ENCODE results near the gene GPRIN1. TPM values are rescaled to one million over a fixed set of nuclear protein-coding genes. Genes with fewer than 3 reads are reported as not detected.
A peak's percentile ranks its signal among the peaks of the same experiment; 100 is the strongest.

The GPRIN1 gene
- total RNA-seq, 2 donors from 2014 or later: 0.14 to 6.6 TPM

DNA sequence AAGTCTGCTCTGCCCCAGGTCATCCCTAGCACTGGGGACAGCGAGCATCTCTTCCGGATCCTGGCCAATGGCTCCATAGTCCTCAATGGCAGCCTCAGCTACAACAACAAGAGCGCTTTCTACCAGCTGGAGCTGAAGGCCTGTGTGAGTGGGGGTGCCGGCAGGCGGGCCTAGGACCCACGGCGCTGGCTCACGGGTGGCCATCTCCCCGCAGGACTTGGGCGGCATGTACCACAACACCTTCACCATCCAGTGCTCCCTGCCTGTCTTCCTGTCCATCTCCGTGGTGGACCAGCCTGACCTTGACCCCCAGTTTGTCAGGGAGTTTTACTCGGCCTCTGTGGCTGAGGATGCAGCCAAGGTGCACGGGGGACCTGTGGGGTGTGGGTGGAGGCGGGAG is 34.9 kb downstream of the GPRIN1 start:
- H3K27ac ChIP-seq: no peak overlapping the region
- no peak for TF ChIP-seq POLR2A (IDR thresholded peaks at IDR 0.05)
- no peaks in the 10 kb centered on the region for H3K36me3 ChIP-seq
- intact Hi-C loops (cut with DNase I): loop anchor here (10.0 kb wide), 1 partner anchor 160 kb away; the partner anchor contains the start of gene CLTB
- DNase-seq (ENCODE audit: low spot score): no peak
- H3K9me3 ChIP-seq: no peaks in the 10 kb centered on the region
- 88% methylated on average over 12 of the region's 14 CpGs for WGBS
- H3K4me1 ChIP-seq (replicated peaks): no peaks in the 10 kb centered on the region
- no peak overlapping the region for H3K4me3 ChIP-seq
- H3K27me3 ChIP-seq (replicated peaks; ENCODE audit: insufficient read depth): no peaks in the 10 kb centered on the region

DNA sequence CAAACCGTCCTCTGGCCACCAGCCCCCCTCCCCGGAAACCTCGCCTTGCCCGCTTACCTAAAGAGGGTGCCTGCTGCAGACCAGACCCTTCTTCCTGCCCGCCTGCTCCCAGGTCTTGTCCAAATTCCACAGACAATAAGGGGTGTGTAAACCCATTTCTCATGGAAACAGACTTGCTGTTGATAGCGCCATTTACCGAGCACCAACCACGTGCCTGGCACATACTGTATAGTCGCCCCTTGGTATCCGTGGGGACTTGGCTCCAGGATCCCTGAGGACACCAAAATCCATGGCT is 35.7 kb downstream of the GPRIN1 start:
- Histone ChIP-seq H3K36me3 (no peaks in the 10 kb centered on the region), H3K27me3 (replicated peaks; ENCODE audit: insufficient read depth) (no peaks in the 10 kb centered on the region), H3K4me3 (no peak overlapping the region), H3K27ac (no peak overlapping the region), H3K4me1 (replicated peaks) (no peaks in the 10 kb centered on the region), H3K9me3 (no peaks in the 10 kb centered on the region)
- no peak for DNase-seq (ENCODE audit: low spot score)
- TF ChIP-seq POLR2A (IDR thresholded peaks at IDR 0.05) (no peak), POLR2AphosphoS5 (IDR thresholded peaks at IDR 0.05) (no peak)
- TF ChIP-seq, protein P1, sequence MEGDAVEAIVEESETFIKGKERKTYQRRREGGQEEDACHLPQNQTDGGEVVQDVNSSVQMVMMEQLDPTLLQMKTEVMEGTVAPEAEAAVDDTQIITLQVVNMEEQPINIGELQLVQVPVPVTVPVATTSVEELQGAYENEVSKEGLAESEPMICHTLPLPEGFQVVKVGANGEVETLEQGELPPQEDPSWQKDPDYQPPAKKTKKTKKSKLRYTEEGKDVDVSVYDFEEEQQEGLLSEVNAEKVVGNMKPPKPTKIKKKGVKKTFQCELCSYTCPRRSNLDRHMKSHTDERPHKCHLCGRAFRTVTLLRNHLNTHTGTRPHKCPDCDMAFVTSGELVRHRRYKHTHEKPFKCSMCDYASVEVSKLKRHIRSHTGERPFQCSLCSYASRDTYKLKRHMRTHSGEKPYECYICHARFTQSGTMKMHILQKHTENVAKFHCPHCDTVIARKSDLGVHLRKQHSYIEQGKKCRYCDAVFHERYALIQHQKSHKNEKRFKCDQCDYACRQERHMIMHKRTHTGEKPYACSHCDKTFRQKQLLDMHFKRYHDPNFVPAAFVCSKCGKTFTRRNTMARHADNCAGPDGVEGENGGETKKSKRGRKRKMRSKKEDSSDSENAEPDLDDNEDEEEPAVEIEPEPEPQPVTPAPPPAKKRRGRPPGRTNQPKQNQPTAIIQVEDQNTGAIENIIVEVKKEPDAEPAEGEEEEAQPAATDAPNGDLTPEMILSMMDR (IDR thresholded peaks at IDR 0.05): no peak
- WGBS: 44% methylated on average over 10 of the region's 10 CpGs
- intact Hi-C loops (cut with DNase I): loop anchor here (10.0 kb wide), 1 partner anchor 159 kb away; the partner anchor contains the start of gene CLTB

DNA sequence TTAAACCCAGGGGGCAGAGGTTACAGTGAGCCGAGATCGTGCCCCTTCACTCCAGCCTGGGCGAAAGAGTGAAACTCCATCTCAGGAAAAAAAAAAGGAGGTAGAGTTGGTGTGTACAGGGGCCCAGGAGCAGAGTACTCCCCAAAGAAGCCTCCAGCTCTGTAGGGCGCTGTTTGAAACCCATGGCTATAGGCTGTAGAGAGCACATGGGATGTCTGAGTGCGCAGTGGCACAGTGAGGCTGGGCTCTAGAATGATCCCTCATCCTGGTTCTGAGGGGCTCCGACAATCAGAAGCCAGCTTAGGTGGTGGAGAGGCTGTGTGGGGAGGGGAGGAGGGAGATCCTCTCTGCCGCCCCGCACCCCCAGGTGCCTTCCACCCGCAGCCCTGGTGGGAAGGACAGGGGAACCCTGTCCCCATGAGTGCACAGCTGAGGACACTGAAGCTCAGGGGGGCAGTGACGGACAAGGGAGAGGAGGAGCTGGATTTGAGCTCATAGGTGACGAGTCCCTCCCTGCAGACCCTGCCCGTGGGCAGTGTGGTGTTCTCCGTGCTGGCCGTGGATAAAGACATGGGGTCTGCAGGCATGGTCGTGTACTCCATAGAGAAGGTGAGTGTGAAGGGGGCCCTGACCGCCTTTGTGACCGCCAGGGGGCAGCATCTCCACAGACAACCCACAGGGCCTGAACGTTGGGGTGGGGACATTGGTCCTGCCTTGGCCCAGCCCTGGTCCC is 36.2 kb downstream of the GPRIN1 start:
- H3K9me3 ChIP-seq: no peaks in the 10 kb centered on the region
- no peak overlapping the region for H3K27ac ChIP-seq
- H3K4me1 ChIP-seq (replicated peaks): no peaks in the 10 kb centered on the region
- WGBS: 38% methylated on average over 18 of the region's 18 CpGs
- peak; percentile 29 for DNase-seq (ENCODE audit: low spot score)
- TF ChIP-seq, protein P1 (IDR thresholded peaks at IDR 0.05): peak; percentile 54 to 66 (median 54)
- TF ChIP-seq POLR2AphosphoS5 (IDR thresholded peaks at IDR 0.05) (no peak), POLR2A (IDR thresholded peaks at IDR 0.05) (no peak)
- no peak overlapping the region for H3K4me3 ChIP-seq
- no peaks in the 10 kb centered on the region for H3K36me3 ChIP-seq
- intact Hi-C loops (cut with DNase I): loop anchor here (10.0 kb wide), 1 partner anchor 159 kb away; the partner anchor contains the start of gene CLTB
- H3K27me3 ChIP-seq (replicated peaks; ENCODE audit: insufficient read depth): no peaks in the 10 kb centered on the region

DNA sequence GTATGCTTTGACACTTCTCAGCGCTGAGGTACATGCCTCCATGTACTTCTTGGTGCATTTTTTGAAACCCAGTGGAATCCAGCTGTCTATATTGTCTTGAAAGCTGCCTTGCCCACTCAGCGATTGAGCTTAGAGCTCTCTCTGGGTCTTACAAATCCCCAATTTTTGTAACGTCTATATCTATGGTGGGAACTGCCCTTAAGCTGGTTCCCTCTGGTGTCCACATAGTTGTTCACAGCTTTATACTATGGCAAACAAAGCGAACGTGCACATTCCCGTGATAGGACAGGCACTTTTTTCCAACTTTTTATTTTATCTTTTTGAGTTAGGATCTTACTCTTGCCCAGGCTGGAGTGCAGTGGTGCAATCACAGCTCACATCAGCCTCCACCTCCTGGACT is 39.9 kb downstream of the GPRIN1 start:
- 40% methylated on average over 6 of the region's 6 CpGs for WGBS
- no peaks in the 10 kb centered on the region for H3K27me3 ChIP-seq (replicated peaks; ENCODE audit: insufficient read depth)

DNA sequence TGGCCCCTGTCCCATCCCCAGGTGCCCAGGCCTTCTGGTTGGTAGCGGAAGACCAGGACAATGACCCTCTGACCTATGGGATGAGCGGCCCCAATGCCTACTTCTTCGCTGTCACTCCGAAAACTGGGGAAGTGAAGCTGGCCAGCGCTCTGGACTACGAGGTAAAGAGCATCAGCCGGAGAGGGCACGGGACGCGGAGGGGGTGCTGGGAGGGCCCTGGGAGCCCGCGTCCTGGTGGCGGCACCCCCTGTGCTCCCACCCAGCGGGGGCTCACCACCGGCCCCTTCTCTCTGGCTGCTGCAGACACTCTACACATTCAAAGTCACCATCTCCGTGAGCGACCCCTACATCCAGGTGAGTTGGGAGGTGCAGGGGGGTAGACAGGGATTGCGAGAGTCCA is 41.3 kb downstream of the GPRIN1 start:
- DNase-seq (ENCODE audit: low spot score): no peak
- Histone ChIP-seq H3K27me3 (replicated peaks; ENCODE audit: insufficient read depth) (no peaks in the 10 kb centered on the region), H3K36me3 (no peaks in the 10 kb centered on the region), H3K4me3 (no peak overlapping the region), H3K27ac (no peak overlapping the region), H3K9me3 (no peaks in the 10 kb centered on the region), H3K4me1 (replicated peaks) (no peaks in the 10 kb centered on the region)
- intact Hi-C loops (cut with DNase I): no loop called here
- 74% methylated on average over 18 of the region's 18 CpGs for WGBS
- TF ChIP-seq POLR2A (IDR thresholded peaks at IDR 0.05) (no peak), POLR2AphosphoS5 (IDR thresholded peaks at IDR 0.05) (no peak)
- TF ChIP-seq, protein P1 (IDR thresholded peaks at IDR 0.05): no peak

More for the DNA sequence above, 39.9 kb downstream of the GPRIN1 start:
- TF ChIP-seq POLR2AphosphoS5 (IDR thresholded peaks at IDR 0.05) (no peak), POLR2A (IDR thresholded peaks at IDR 0.05) (no peak)
- TF ChIP-seq, protein P1 (IDR thresholded peaks at IDR 0.05): no peak
- no peak for DNase-seq (ENCODE audit: low spot score)
- no peak overlapping the region for H3K27ac ChIP-seq
- no peak overlapping the region for H3K4me3 ChIP-seq
- intact Hi-C loops (cut with DNase I): loop anchor here (10.0 kb wide), 1 partner anchor 155 kb away; the partner anchor contains the start of gene CLTB
- no peaks in the 10 kb centered on the region for H3K4me1 ChIP-seq (replicated peaks)
- H3K36me3 ChIP-seq: no peaks in the 10 kb centered on the region
- H3K9me3 ChIP-seq: no peaks in the 10 kb centered on the region
